SU-DHL-6 (cell line): ENCODE results near the gene DMD.

Source experiments
- EZH2phosphoT487 ChIP-seq: fragments of 200-600 bp; sonication (generic), shearing (Covaris generic); conservative IDR thresholded peaks from 2 replicates; pipeline ENCODE4 v1.6.1; 2018; ENCODE audit warnings: mild to moderate bottlenecking, antibody characterized with exemption, low read length, moderate library complexity, mixed read lengths
- TF ChIP-seq, protein P1 (sequence below): fragments of 200-600 bp; sonication (generic); IDR thresholded peaks from one replicate; pipeline ENCODE4 v1.5.1; 2017; ENCODE audit warnings: antibody characterized with exemption, mild to moderate bottlenecking, low read length, moderate library complexity; ENCODE audit not compliant: insufficient read depth, poor library complexity, severe bottlenecking

GRCh38 chrX:31603411-31604120 lies 1607.8 kb downstream of the DMD start:
- TF ChIP-seq, protein P1, sequence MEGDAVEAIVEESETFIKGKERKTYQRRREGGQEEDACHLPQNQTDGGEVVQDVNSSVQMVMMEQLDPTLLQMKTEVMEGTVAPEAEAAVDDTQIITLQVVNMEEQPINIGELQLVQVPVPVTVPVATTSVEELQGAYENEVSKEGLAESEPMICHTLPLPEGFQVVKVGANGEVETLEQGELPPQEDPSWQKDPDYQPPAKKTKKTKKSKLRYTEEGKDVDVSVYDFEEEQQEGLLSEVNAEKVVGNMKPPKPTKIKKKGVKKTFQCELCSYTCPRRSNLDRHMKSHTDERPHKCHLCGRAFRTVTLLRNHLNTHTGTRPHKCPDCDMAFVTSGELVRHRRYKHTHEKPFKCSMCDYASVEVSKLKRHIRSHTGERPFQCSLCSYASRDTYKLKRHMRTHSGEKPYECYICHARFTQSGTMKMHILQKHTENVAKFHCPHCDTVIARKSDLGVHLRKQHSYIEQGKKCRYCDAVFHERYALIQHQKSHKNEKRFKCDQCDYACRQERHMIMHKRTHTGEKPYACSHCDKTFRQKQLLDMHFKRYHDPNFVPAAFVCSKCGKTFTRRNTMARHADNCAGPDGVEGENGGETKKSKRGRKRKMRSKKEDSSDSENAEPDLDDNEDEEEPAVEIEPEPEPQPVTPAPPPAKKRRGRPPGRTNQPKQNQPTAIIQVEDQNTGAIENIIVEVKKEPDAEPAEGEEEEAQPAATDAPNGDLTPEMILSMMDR = no peak
- no peak for TF ChIP-seq EZH2phosphoT487
